ENCODE measurements around the gene VSNL1.

VSNL1 gene

DNA sequence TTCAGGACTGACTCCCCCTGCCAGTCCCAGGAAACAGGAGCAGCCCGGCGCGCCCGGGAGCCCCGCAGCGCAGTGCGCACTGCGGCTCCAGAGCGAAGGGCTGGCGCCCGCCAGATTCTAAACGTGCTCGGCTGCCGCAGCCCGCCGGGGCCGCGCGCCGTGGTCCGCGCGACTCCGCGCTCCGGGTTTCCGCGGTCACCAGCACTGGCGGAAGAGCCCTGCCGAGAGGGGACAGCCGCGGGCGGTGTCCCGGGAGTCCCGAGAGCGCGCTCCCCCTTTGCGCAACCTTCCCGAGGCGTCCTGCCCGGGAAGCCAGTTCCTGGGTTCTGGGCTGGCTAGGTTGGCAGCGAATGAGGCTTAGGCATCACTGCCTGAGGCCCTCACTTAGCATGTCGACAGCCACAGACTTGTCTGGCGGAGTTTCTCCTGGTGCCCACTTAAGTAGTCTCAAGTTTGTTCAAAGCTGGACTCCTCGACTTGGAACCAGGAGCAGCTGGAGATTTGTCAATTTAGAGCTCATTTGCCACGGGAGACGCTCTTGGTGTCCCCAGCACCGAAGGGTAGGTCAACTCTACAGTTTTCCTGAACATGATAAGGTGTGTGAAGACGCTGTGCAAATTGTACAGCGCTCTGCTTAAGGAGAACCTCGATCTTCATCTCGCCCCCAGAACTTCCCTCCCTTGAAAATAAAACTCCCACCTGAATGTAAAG, 1.5 kb upstream of the VSNL1 start:
- TF ChIP-seq, protein P1, sequence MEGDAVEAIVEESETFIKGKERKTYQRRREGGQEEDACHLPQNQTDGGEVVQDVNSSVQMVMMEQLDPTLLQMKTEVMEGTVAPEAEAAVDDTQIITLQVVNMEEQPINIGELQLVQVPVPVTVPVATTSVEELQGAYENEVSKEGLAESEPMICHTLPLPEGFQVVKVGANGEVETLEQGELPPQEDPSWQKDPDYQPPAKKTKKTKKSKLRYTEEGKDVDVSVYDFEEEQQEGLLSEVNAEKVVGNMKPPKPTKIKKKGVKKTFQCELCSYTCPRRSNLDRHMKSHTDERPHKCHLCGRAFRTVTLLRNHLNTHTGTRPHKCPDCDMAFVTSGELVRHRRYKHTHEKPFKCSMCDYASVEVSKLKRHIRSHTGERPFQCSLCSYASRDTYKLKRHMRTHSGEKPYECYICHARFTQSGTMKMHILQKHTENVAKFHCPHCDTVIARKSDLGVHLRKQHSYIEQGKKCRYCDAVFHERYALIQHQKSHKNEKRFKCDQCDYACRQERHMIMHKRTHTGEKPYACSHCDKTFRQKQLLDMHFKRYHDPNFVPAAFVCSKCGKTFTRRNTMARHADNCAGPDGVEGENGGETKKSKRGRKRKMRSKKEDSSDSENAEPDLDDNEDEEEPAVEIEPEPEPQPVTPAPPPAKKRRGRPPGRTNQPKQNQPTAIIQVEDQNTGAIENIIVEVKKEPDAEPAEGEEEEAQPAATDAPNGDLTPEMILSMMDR (IDR thresholded peaks at IDR 0.05; ENCODE audit: unreplicated experiment in 3 of 3): no peak
- peak overlapping the region; percentile 87 to 94 (median 88) for H3K4me3 Mint-ChIP-seq
- peaks cover 35% of the 10 kb centered on the region for H3K4me1 Mint-ChIP-seq
- peak overlapping the region; percentile 82 to 94 (median 87) for H3K27ac Mint-ChIP-seq
- H3K27me3 Mint-ChIP-seq (ENCODE audit: low read depth): peaks cover 65% of the 10 kb centered on the region
- H3K36me3 Mint-ChIP-seq (ENCODE audit: low read depth): no peaks in the 10 kb centered on the region
- no peaks in the 10 kb centered on the region for H3K9me3 Mint-ChIP-seq

DNA sequence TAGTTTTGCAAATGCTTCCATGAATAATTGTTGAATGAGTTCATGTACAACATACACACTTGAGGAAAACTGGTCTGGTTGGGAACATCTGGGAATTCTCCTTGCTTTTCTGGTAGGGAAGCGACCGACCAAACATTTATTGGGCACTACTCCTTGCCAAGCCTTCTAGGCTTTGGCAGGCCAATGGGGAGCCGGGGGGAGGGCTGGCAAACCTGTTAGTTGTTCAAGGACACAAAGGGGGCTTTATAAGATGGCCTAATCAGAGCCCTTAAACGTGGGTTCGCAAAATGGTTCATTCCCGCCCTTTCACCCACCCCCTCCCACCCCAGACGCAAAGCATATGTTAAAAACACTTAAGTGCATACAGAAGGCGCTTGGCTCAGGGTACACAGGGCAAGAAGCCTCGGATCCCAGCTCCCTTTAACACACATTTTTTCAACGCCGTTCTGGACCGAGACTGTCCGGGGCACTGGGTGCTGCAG, 844 bp upstream of the VSNL1 start:
- Mint-ChIP-seq H3K27me3 (ENCODE audit: low read depth) (peaks cover 72% of the 10 kb centered on the region), H3K4me3 (peak overlapping the region; percentile 87 to 91 (median 88)), H3K27ac (peak overlapping the region; percentile 60 to 87 (median 68)), H3K9me3 (no peaks in the 10 kb centered on the region), H3K4me1 (peaks cover 35% of the 10 kb centered on the region), H3K36me3 (ENCODE audit: low read depth) (no peaks in the 10 kb centered on the region)
- TF ChIP-seq, protein P1 (IDR thresholded peaks at IDR 0.05; ENCODE audit: unreplicated experiment in 3 of 3): no peak

DNA sequence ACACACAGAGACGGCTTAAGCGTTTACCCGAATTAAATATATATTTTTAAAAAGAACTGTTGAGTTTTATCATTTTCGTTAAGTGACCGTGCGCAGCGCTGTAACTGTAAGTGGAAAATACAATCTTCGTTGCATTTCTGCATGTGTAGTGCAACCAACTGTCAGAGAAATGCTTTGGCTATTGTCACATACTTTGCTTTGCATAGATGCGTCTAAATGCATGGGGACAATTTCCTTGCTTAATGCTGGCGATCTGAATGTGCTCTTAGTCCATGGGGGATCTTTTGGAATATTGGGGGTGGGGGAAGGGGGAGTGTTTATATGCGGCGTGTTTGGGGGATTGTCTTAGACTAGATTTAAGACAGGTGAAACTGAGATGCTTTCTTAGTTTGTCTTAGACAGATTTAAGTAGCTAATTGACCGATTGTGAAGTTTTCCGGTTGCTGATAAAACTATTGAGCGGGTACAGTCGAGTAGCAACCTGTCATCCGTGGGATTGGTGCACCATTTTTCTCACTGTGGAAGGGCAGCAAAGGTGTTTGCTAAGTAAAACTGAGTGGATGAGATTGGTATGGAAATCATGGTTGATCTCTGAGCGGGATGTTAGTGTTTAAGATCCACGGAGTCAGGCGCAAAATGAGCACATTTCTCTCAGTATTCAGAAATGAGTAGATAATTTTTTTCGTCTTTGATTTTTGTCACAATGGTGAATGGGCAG, 476 bp downstream of the VSNL1 start:
- Mint-ChIP-seq H3K4me3 (peak overlapping the region; percentile 87 to 91 (median 88)), H3K9me3 (no peaks in the 10 kb centered on the region), H3K27ac (peak overlapping the region; percentile 60 to 87 (median 68)), H3K27me3 (ENCODE audit: low read depth) (peaks cover 71% of the 10 kb centered on the region), H3K36me3 (ENCODE audit: low read depth) (no peaks in the 10 kb centered on the region), H3K4me1 (peaks cover 35% of the 10 kb centered on the region)
- TF ChIP-seq, protein P1 (IDR thresholded peaks at IDR 0.05; ENCODE audit: unreplicated experiment in 3 of 3): no peak

DNA sequence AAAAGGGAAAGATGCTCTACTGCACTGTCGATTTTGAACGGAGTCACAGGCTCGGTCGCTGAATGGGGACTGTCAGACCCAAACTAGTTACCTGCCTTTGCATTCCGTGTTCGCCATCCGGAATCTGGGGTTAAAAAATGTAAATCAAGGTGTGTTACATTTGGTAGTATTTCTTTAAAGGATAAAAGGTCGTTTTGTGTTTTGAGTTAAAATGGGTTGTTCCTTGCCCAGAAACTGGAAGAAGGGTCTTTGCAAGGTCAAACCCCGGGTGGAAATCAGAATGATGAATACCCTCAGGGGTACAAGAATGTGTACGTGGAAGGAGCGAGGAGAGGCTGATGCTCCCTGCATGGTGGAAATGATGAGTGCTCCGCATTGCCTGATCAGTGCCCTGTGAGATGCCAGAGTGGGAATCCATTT, 1.0 kb downstream of the VSNL1 start:
- Mint-ChIP-seq H3K9me3 (no peaks in the 10 kb centered on the region), H3K27me3 (ENCODE audit: low read depth) (peaks cover 70% of the 10 kb centered on the region), H3K4me3 (peak overlapping the region; percentile 87 to 91 (median 88)), H3K4me1 (peaks cover 35% of the 10 kb centered on the region), H3K36me3 (ENCODE audit: low read depth) (no peaks in the 10 kb centered on the region), H3K27ac (no peak overlapping the region)
- TF ChIP-seq, protein P1 (IDR thresholded peaks at IDR 0.05; ENCODE audit: unreplicated experiment in 3 of 3): no peak

DNA sequence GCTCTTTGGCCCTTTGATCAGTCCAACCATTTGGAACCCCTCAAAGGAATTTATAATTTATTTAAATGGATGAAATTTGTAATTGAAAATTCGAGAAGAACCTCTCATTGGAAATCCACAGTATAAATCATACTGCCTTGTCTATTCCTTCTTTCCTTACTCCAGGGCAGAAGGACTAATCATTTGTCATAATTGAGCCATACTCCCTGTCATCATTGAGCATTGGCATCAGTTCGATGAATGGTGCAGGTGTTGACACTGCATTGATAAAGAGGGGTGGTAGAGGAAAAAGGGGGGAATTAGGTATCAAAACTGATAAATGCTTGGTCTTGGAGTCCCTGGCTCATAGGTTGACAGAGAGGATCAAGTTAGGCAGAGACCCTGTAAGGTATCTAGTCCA, 2.0 kb downstream of the VSNL1 start:
- TF ChIP-seq, protein P1 (IDR thresholded peaks at IDR 0.05; ENCODE audit: unreplicated experiment in 3 of 3): no peak
- H3K4me3 Mint-ChIP-seq: peak overlapping the region in 2 of 3 experiments; percentile 69 to 77
- H3K9me3 Mint-ChIP-seq: no peaks in the 10 kb centered on the region
- peaks cover 67% of the 10 kb centered on the region for H3K27me3 Mint-ChIP-seq (ENCODE audit: low read depth)
- no peak overlapping the region for H3K27ac Mint-ChIP-seq
- no peaks in the 10 kb centered on the region for H3K36me3 Mint-ChIP-seq (ENCODE audit: low read depth)
- peaks cover 35% of the 10 kb centered on the region for H3K4me1 Mint-ChIP-seq

Data from nephron (organoid).